ENCODE data around the gene CCDC192.

CCDC192 gene

DNA sequence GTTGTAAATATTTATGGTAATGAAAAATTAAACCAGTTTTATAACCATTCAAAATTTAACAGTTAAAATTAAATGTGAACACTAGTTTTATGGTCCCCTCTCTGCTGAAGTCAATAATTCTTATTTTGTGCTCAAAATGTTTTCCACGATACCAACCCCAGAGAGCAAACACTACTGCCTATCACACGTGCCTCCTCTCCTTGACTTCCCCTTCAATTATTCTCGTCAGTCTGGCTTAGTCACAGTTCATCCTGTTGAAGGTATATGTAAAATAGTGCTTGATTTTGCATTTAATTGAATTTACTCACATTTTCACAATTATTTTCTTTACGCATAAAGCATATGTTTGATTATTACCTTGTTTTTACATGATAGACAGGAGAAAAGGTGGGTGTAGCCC is 148.8 kb downstream of the CCDC192 start:
- DNase-seq, result no peak

DNA sequence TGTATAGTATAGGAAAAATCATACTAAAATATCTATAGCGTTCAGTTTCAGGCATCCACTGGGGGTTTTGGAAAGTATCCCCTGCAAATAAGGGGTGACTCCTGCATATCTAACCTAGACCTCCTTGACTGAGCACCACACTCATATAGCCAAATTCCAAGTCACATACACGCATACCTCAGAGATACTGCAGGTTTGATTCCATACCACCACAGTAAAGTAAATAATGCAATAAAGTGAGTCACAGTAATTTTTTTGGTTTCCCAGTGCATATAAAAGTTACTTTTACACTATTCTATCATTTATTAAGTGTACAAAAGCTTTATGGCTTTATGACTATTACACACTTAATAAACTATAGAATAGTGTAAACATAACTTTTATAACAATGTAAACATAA is 151.3 kb downstream of the CCDC192 start:
- DNase-seq, result no peak

DNA sequence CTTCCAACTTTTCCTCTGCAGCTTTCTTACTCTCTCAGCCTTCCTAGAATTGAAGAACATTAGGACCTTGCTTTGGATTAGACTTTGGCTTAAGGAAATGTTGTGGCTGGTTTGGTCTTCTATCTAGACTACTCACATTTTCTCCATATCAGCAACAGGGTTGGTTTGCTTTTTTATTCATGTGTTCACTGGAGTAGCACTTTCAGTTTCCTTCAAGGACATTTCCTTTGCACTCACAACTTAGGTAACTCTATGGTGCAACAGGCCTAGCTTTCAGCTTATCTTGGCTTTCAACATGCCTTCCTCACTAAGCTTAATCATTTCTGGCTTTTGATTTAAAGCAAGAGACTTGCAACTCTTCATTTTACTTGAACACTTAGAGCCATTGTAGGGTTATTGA is 153.1 kb downstream of the CCDC192 start:
- no peak for DNase-seq

DNA sequence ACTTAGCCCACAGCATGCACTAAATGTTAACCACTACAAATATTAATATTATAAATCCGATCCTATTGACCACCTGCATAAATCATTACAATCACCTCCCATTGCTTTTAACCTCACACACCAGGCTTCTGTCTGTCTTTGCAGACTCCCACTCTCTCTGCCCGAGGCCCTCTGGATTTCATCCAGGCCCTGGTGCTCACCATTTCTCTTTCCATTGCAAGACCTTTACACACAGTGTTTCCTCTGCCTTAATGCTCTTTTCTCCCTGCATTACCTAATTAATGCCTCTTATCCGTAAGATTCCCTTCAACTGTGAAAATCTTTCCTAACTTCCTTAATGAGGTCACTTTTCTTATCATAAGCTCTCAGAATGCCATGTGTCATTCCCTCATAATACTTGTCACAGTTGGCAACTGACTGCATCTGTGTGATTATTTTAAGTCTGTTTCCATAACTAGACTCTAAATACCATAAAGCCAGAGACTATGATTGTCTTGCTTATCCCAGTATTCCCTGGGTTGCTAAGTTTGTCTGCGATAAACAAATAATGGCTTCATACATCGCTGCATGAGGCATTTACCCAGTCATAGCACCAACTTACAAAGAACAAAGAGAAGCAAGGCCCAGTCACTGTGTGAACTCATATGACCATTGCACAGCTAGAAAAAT is 155.1 kb downstream of the CCDC192 start:
- no peak for DNase-seq

DNA sequence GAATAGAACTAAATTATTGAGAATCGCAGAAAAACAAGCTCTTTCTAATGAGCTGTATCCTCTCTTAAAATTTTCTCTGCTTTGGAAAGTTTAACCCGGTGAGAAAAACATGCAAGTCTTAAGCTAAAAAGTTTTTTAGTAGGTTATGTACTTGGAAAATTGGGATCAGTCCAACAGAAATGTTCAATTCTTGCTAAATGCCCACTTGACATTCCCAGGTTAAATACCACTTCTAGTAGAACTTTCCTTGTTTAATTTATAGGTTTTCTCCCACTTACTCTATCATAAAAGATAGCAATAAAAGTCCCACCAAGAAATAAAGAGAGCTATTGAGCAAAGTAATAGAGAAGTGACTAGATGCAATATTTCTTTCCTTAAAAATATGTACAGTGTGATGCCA is 157.1 kb downstream of the CCDC192 start:
- DNase-seq, result no peak

DNA sequence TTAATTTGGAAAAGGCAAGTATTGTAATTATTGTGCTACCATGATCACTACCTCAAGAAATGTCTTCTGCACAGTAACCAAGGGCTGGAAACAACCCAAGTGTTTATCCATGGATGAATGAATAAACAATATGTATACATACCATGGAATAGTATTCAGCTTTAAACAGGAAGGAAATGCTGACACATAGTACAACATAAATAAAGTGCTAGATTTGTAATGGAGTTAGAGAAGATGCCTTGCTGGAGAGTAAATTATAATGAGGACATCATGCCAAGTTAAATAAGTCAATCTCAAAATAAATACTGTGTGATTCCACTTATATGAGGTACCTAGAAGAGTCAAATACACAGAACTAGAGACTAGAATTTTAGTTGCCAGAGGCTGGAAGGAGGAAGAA is 160.0 kb downstream of the CCDC192 start:
- DNase-seq, result peak; percentile 7

DNA sequence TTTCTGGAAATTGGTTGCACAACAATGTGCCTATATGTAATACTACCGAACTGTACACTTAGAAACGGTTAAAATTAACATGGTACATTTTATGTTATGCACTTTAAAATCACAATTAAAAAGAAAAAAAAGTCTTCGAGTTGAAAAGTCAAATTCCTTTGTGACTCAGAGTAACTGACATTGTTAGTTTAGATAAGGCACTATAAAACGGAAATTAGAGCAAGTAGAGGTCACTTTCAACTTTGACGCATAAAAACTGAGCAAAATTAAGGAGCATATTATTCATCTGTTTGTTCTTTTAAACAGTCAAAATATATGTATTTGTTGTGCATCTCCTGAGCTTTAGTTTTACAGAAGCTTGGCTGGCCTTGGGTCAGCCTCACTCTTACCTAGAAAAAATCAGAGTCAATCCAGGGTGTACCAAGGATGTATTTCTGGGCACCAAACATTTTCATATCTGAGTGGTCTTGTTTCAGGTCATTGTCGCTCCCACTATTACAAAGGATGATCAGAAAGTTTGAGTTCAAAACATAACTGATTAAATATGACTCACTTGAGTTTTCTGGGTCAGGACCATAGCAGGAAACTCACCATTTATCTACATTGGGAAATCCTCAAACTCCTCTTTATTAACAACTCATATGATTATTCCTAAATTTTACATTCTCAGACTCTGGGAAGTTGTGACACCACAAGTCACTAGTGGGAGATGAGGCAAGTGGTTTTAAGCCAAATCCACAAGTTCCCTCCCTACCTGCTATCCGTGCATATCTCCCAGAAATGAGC is 160.6 kb downstream of the CCDC192 start:
- peak; percentile 11 for DNase-seq

DNA sequence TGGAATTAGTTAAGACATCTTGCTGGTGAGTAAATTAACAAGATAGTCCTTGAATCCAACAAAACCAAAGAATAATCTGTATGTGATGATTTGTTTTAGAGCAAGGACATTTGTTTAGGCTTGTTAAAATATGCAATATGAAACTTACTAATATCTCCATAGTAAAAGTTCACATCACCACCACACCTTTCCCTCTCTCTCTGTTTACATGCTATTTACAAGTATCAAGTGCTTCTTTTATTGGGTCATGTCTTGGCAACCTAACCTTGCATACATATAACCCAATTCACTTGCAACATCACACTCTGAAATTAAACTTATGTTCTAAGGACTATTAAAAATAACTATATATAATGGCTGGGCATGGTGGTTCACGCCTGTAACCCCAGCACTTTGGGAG is 161.3 kb downstream of the CCDC192 start:
- no peak for DNase-seq

DNA sequence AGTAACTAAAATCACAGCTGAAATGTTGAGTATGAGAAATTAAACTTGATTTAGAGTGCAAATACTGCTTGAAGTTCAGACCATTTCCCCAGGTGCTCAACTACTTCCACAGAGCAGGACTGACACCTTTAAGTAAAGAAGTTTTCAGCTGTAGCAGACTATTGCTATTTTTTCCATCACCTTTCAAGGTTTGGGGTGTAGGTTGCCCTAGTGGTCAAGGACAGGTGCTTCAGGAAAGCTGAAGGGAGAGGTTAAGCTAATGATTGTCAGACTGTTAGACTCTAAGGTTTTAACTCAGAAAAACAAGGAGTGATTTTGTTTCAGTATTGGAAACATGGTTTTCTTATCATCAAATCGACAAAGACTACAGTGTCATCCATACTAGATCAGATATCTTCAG is 162.1 kb downstream of the CCDC192 start:
- DNase-seq, result no peak

DNA sequence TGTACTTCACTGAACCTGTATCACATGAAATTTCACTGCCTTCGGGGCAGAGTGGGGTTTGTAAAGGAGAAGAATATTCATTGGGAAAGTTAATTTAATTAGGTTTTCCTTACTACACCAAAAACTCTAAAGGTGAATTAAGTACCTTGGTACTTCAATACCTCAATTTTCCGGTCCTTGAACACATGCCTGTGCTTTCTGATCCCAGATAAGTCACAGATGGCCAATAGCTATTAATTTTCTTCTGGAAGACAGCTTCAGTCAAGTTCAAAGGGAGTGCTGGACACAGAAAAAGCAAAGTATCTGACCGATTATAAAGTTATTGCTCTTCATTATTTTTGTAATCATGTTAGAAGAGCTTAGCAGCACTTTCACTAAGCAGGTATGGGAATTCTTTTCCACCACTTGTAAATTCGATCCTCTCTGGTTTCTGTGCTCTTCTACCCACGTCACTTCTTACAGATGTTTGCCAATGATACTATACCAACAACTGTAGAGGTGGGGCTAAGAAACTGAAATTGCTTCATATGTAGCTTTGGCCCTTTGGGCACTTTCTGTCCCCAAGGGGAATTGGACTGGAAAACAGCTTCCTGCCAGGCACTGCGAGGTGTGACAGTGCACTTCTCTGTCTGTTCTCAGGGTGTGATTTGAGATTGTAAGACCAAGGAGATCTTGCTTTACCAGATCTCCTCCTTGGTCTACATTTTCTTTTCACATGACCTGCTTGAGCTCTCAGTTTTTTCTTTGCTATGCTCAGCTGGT is 164.0 kb downstream of the CCDC192 start:
- DNase-seq, result no peak

DNA sequence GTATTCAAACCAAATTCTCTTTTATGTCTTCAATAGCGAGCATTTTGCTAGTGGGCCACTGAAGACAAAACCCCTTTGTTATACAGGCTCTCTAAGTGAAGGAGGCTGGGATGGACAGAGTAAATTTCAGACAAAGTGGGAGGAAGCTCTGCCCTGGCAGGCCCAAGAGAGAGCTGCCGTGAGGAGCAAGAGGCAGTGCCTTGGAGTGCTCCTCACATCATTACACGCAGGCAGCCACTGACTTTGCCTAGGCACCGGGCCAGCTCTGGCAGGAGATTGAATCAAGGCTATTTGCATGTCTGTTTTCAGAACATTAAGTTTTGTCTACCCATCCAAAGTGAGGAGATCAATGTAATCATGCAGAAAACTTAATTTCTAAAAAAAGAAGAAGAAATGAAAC is 167.7 kb downstream of the CCDC192 start:
- no peak for DNase-seq

DNA sequence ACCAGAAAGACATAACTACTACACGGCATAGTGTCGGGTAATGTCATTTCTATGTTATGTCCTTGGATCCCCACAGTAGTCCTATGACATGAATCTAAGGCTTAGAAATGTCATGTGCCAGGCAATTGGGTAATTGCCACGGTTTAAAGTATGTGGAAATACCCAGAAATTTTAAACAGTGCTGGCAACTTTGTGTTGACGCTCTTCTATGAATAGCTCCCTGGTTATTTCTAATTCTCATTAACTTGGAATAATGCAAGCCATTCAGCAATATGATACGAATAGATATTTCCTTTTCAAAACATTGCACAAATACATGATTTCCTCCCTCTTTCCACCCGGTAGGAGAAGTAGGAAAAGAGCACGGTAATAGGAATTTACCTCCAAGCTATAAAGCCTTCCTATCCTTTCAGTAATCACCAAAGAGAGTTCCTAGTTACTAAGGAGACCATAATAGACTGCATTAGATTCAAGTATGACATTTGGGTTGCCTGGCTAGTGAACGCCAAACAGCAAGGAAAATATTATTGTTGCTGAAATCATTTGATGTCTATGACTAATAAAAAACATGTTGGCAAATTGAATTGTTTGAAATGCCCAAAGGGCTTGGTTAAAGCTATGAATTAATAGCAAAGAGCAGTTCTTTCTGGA is 168.4 kb downstream of the CCDC192 start:
- DNase-seq, result peak; percentile 6

DNA sequence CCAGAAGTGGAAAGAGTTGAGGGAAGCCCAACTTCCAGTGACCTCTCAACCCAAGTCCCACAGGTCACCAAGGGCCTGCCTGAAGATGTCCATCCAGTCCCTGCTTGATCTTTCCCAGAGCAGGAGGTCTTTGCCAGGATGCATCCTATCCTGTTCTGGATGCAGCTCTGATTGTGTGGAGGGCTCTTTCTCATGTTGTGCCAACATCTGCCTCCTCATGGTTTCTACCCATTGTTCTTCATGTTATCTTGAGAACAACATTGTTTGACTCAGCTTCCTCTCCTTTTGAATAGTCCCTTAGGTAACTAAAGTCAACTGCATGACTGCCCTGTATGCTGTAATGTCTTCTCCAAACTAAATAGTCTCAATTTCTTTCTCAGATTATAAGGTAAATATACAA is 169.3 kb downstream of the CCDC192 start:
- DNase-seq, result no peak

DNA sequence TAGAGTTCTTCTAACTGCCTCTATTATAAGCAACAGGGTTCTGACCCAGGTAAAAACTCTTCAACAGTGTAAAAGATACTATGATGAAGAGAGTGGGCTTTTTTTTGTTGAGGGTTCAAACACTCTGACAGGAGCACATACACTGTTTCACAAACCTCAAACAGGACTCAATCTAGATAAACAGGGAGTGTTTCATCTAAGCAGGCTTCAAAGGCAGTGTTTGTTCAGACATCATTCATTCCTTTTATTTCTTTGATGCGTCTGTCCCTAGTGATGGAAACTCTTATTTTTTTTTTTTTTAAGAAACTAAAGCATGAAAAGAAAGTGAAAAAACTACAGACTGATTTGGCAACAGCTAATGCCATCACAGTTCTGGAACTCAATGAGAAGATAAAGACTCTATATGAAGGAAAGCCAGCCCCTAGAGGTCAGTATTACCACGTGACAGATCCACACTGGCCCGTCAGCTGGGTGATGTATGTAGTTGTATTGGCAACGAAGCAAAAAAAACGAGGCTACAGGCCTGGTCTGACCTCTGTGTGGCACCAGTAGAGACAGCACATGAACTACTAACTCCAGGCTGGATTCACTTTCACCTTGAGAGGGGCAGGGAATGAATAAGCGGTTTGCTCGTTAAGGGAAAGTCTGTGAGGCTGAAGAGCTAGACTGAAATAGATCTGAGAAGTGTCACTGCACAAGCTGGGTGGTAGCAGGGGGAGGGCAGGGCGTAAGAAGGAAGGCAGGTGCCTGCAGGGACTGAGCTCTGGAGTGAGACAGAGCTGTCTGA is 172.2 kb downstream of the CCDC192 start:
- DNase-seq, result peak; percentile 53

DNA sequence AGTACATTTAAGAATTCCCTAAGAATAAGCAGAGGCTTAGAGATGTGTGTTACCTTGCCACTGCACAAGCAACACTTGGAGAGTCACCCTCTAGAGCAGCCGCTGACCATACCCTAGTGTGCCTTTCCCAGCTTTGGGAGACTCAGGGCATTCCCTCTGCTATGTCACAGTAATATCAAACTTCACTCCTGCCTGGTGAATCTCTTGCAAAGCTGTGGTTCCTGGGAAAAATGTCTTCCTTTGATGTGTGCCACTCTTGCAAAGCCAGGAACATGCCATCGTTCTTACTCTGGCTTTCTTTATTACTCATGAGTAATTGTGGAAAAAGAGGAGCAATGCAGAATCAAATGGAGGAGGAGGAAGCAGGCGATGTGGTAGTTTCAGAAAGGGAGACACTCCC is 173.2 kb downstream of the CCDC192 start:
- no peak for DNase-seq

DNA sequence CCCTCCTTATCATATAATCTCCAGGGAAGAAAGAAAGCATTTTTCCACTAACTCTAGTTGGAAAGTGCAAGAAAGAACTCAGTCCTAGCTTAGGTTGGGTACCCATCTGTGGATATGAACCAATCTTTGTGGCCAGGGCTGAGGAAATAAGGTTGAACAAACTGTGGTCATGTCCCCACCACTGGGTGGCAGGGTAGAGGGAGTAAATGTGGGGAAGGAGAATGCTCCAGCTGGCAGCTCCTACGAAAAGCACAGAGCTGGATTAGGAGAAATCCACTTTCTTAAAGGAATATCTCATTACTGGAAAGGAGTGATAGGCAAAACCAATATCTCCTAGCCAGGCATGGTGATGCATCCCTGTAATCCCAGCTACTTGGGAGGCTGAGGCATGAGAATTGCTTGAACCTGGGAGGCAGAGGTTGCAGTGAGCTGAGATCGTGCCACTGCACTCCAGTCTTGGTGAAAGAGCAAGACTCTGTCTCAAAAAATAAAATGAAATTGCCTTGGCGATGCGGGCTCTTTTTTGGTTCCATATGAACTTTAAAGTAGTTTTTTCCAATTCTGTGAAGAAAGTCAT is 175.1 kb downstream of the CCDC192 start:
- DNase-seq, result peak; percentile 60

DNA sequence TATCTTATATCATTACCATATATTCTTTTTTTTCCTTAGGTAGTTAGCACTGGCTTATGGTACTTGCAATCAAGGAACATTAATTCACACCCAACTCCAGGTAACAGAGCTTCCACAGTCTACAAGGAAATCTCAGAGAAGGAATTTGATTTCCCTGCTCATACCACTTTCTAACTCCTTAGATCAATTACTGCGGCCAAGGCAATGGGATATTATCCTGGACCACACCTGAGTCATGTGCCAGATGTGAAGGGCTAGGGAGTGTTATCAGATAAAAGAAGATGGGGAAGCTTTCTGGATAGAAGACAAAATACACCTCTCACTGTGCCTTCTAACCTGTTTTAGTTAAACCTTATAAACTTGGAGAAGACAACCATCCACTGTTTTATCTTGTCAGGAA is 181.2 kb downstream of the CCDC192 start:
- DNase-seq, result no peak

DNA sequence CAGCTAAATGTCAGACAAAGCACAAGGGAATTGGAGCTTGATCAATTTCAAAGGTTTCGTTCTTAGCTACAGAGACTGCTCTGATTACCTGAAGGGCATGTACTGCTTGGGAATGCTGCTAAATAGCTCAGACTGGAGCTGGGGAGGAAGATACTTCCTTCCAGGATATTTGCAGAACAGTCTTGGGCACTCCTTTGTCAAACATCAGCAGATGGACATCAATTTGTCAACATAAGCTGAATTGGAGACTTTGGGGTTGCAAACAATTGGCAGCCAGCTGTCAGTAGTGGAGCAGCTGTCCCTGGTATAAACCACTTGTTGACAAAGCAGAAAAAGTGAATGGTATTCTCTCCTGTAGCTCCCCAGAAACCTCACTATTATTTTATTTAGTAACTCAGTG is 182.0 kb downstream of the CCDC192 start:
- no peak for DNase-seq

DNA sequence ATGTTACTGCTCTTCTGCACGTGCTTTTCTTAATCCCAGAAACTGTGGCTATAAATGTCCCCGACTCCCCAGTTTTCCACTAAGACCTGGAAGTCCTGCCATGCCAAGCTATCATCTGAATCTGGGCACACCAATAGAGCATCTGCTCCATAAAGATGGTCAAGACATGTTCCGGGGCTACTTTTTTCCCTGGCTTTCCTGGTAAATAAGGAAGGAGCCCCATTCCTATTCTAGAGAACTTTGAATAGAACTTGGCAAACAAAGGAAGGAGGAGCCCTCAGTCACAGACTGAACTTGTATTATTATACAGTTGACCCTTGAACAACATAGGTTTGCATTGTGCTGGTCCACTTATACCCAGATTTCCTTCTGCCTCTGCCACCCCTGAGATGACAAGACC is 182.9 kb downstream of the CCDC192 start:
- DNase-seq, result no peak

DNA sequence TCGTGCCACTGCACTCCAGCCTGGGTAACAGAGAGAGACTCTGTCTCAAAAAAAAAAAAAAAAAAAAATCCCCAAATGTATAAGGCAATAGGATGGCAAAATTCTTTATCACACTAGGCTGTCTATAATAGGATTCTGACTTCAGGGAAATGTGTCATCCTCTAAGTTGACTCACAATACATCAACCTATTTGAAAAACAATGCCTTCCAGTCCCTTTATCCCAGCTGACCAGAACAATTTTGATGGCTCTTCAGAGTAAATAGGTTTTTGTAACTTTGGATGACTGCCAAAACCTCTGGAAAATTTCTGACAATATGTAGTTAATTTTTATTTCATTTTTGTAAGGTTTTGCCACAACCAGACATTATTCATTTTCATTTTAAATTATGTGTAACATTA is 184.1 kb downstream of the CCDC192 start:
- no peak for DNase-seq

DNA sequence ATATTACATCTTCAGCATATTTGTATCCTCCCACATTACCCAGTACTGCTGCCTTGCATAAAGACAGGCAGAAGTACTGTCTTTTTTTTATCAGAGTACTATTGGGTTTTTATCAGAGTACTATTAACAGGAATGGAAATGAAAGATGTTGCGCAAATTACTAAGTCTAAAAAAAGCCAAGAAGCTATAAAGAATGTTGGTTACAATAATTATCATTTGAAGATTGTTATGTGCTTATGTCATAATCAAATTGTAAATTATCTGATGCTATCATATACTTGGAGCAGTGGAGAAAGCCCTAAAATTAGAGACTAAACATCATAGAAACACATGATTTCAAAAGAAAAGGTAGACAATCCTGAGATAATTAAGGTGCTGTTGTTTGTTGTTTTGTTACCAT is 188.8 kb downstream of the CCDC192 start:
- DNase-seq, result no peak
